ENCODE data around the gene PET100.
A peak's percentile ranks its signal among the peaks of the same experiment; 100 is the strongest.

Gene PET100

GRCh38 chr19:7629347-7630054, at the start of gene PET100, which contains the start of gene XAB2:
Gene PET100, plus strand, starts transcription at chr19:7629793. Its CDS starts 41 bp downstream, at chr19:7629834.
Gene XAB2, minus strand, starts transcription at chr19:7629545. Its CDS starts 18 bp downstream, at chr19:7629527.
- Histone ChIP-seq H3K4me1 (ENCODE audit: control insufficient read depth in 1 of 2, insufficient read depth in 2 of 2, low read length in 2 of 2) (peaks cover 21 to 24% of the 10 kb centered on the region in 2 donors), H3K36me3 (ENCODE audit: control insufficient read depth in 1 of 2, insufficient read depth in 2 of 2, low read length in 2 of 2) (peaks cover 18 to 33% of the 10 kb centered on the region in 2 donors), H3K27ac (ENCODE audit: low read depth, low read length) (peak within 1 kb of the TSS; percentile 49), H3K9ac (ENCODE audit: low read depth in 1 of 2, low read length in 2 of 2) (peak within 1 kb of the TSS; percentile 84 to 97), H3K4me3 (ENCODE audit: low read depth in 1 of 2, low read length in 2 of 2) (peak within 1 kb of the TSS; percentile 96 to 99), H3K9me3 (ENCODE audit: control insufficient read depth in 1 of 2, low read length in 2 of 2) (no peaks in the 10 kb centered on the region), H3K27me3 (ENCODE audit: control insufficient read depth in 1 of 2, insufficient read depth in 2 of 2, low read length in 2 of 2) (no peaks in the 10 kb centered on the region)

- Histone ChIP-seq H3K4me1 (ENCODE audit: control insufficient read depth in 1 of 2, insufficient read depth in 2 of 2, low read length in 2 of 2) (no peaks in the 10 kb centered on the region), H3K9ac (ENCODE audit: low read depth in 1 of 2, low read length in 2 of 2) (no peak overlapping the region), H3K36me3 (ENCODE audit: control insufficient read depth in 1 of 2, insufficient read depth in 2 of 2, low read length in 2 of 2) (no peaks in the 10 kb centered on the region), H3K27me3 (ENCODE audit: control insufficient read depth in 1 of 2, insufficient read depth in 2 of 2, low read length in 2 of 2) (peaks cover 0 to 2% of the 10 kb centered on the region in 2 donors), H3K9me3 (ENCODE audit: control insufficient read depth in 1 of 2, low read length in 2 of 2) (no peaks in the 10 kb centered on the region), H3K27ac (ENCODE audit: low read depth, low read length) (no peak overlapping the region), H3K4me3 (ENCODE audit: low read depth in 1 of 2, low read length in 2 of 2) (no peak overlapping the region)
Observed at GRCh38 chr19:7582446-7582845, 47.1 kb upstream of the PET100 start.

- Histone ChIP-seq H3K4me1 (ENCODE audit: control insufficient read depth in 1 of 2, insufficient read depth in 2 of 2, low read length in 2 of 2) (peaks cover 0 to 6% of the 10 kb centered on the region in 2 donors), H3K9me3 (ENCODE audit: control insufficient read depth in 1 of 2, low read length in 2 of 2) (no peaks in the 10 kb centered on the region), H3K27ac (ENCODE audit: low read depth, low read length) (no peak overlapping the region), H3K27me3 (ENCODE audit: control insufficient read depth in 1 of 2, insufficient read depth in 2 of 2, low read length in 2 of 2) (no peaks in the 10 kb centered on the region), H3K36me3 (ENCODE audit: control insufficient read depth in 1 of 2, insufficient read depth in 2 of 2, low read length in 2 of 2) (no peaks in the 10 kb centered on the region), H3K4me3 (ENCODE audit: low read depth in 1 of 2, low read length in 2 of 2) (no peak overlapping the region), H3K9ac (ENCODE audit: low read depth in 1 of 2, low read length in 2 of 2) (no peak overlapping the region)
Observed at GRCh38 chr19:7589822-7590221, 39.8 kb upstream of the PET100 start.

GRCh38 chr19:7590256-7590655, 39.3 kb upstream of the PET100 start:
- Histone ChIP-seq H3K4me1 (ENCODE audit: control insufficient read depth in 1 of 2, insufficient read depth in 2 of 2, low read length in 2 of 2) (peaks cover 0 to 6% of the 10 kb centered on the region in 2 donors), H3K27ac (ENCODE audit: low read depth, low read length) (no peak overlapping the region), H3K9me3 (ENCODE audit: control insufficient read depth in 1 of 2, low read length in 2 of 2) (no peaks in the 10 kb centered on the region), H3K27me3 (ENCODE audit: control insufficient read depth in 1 of 2, insufficient read depth in 2 of 2, low read length in 2 of 2) (peaks cover 0 to 2% of the 10 kb centered on the region in 2 donors), H3K36me3 (ENCODE audit: control insufficient read depth in 1 of 2, insufficient read depth in 2 of 2, low read length in 2 of 2) (no peaks in the 10 kb centered on the region), H3K4me3 (ENCODE audit: low read depth in 1 of 2, low read length in 2 of 2) (no peak overlapping the region), H3K9ac (ENCODE audit: low read depth in 1 of 2, low read length in 2 of 2) (no peak overlapping the region)

GRCh38 chr19:7595466-7596133, 34.0 kb upstream of the PET100 start, which contains the start of gene CAMSAP3:
Gene CAMSAP3, plus strand, starts transcription at chr19:7595863. Its CDS starts 140 bp downstream, at chr19:7596003.
- Histone ChIP-seq H3K4me3 (ENCODE audit: low read depth in 1 of 2, low read length in 2 of 2) (peak within 1 kb of the TSS; percentile 71), H3K4me1 (ENCODE audit: control insufficient read depth in 1 of 2, insufficient read depth in 2 of 2, low read length in 2 of 2) (peaks cover 4 to 8% of the 10 kb centered on the region in 2 donors), H3K36me3 (ENCODE audit: control insufficient read depth in 1 of 2, insufficient read depth in 2 of 2, low read length in 2 of 2) (no peaks in the 10 kb centered on the region), H3K27ac (ENCODE audit: low read depth, low read length) (no peak within 1 kb of the TSS), H3K27me3 (ENCODE audit: control insufficient read depth in 1 of 2, insufficient read depth in 2 of 2, low read length in 2 of 2) (peaks cover 3% of the 10 kb centered on the region in 2 donors), H3K9me3 (ENCODE audit: control insufficient read depth in 1 of 2, low read length in 2 of 2) (no peaks in the 10 kb centered on the region), H3K9ac (ENCODE audit: low read depth in 1 of 2, low read length in 2 of 2) (peak within 1 kb of the TSS; percentile 57 to 66)

- Histone ChIP-seq H3K36me3 (ENCODE audit: control insufficient read depth in 1 of 2, insufficient read depth in 2 of 2, low read length in 2 of 2) (no peaks in the 10 kb centered on the region), H3K9me3 (ENCODE audit: control insufficient read depth in 1 of 2, low read length in 2 of 2) (no peaks in the 10 kb centered on the region), H3K4me1 (ENCODE audit: control insufficient read depth in 1 of 2, insufficient read depth in 2 of 2, low read length in 2 of 2) (peaks cover 4 to 8% of the 10 kb centered on the region in 2 donors), H3K9ac (ENCODE audit: low read depth in 1 of 2, low read length in 2 of 2) (peak overlapping the region; percentile 57 to 66), H3K4me3 (ENCODE audit: low read depth in 1 of 2, low read length in 2 of 2) (peak overlapping the region; percentile 71), H3K27me3 (ENCODE audit: control insufficient read depth in 1 of 2, insufficient read depth in 2 of 2, low read length in 2 of 2) (peaks cover 3% of the 10 kb centered on the region in 2 donors), H3K27ac (ENCODE audit: low read depth, low read length) (no peak overlapping the region)
Observed at GRCh38 chr19:7596211-7596937, 33.2 kb upstream of the PET100 start.

GRCh38 chr19:7597689-7598088, 31.9 kb upstream of the PET100 start:
- Histone ChIP-seq H3K9ac (ENCODE audit: low read depth in 1 of 2, low read length in 2 of 2) (no peak overlapping the region), H3K4me3 (ENCODE audit: low read depth in 1 of 2, low read length in 2 of 2) (no peak overlapping the region), H3K27ac (ENCODE audit: low read depth, low read length) (no peak overlapping the region), H3K4me1 (ENCODE audit: control insufficient read depth in 1 of 2, insufficient read depth in 2 of 2, low read length in 2 of 2) (peaks cover 4 to 8% of the 10 kb centered on the region in 2 donors), H3K27me3 (ENCODE audit: control insufficient read depth in 1 of 2, insufficient read depth in 2 of 2, low read length in 2 of 2) (peaks cover 3% of the 10 kb centered on the region in 2 donors), H3K9me3 (ENCODE audit: control insufficient read depth in 1 of 2, low read length in 2 of 2) (no peaks in the 10 kb centered on the region), H3K36me3 (ENCODE audit: control insufficient read depth in 1 of 2, insufficient read depth in 2 of 2, low read length in 2 of 2) (no peaks in the 10 kb centered on the region)

- Histone ChIP-seq H3K4me3 (ENCODE audit: low read depth in 1 of 2, low read length in 2 of 2) (no peak overlapping the region), H3K27ac (ENCODE audit: low read depth, low read length) (no peak overlapping the region), H3K36me3 (ENCODE audit: control insufficient read depth in 1 of 2, insufficient read depth in 2 of 2, low read length in 2 of 2) (no peaks in the 10 kb centered on the region), H3K4me1 (ENCODE audit: control insufficient read depth in 1 of 2, insufficient read depth in 2 of 2, low read length in 2 of 2) (peaks cover 4 to 8% of the 10 kb centered on the region in 2 donors), H3K9ac (ENCODE audit: low read depth in 1 of 2, low read length in 2 of 2) (no peak overlapping the region), H3K27me3 (ENCODE audit: control insufficient read depth in 1 of 2, insufficient read depth in 2 of 2, low read length in 2 of 2) (peaks cover 3% of the 10 kb centered on the region in 2 donors), H3K9me3 (ENCODE audit: control insufficient read depth in 1 of 2, low read length in 2 of 2) (no peaks in the 10 kb centered on the region)
Observed at GRCh38 chr19:7598180-7598579, 31.4 kb upstream of the PET100 start.

GRCh38 chr19:7600721-7601120, 28.9 kb upstream of the PET100 start:
- H3K36me3 ChIP-seq (ENCODE audit: control insufficient read depth in 1 of 2, insufficient read depth in 2 of 2, low read length in 2 of 2) = peaks cover 0 to 9% of the 10 kb centered on the region in 2 donors
- no peak overlapping the region for H3K9ac ChIP-seq (ENCODE audit: low read depth in 1 of 2, low read length in 2 of 2)
- H3K9me3 ChIP-seq (ENCODE audit: control insufficient read depth in 1 of 2, low read length in 2 of 2) = no peaks in the 10 kb centered on the region
- no peak overlapping the region for H3K27ac ChIP-seq (ENCODE audit: low read depth, low read length)
- H3K27me3 ChIP-seq (ENCODE audit: control insufficient read depth in 1 of 2, insufficient read depth in 2 of 2, low read length in 2 of 2) = peaks cover 0 to 3% of the 10 kb centered on the region in 2 donors
- no peak overlapping the region for H3K4me3 ChIP-seq (ENCODE audit: low read depth in 1 of 2, low read length in 2 of 2)
- H3K4me1 ChIP-seq (ENCODE audit: control insufficient read depth in 1 of 2, insufficient read depth in 2 of 2, low read length in 2 of 2) = peaks cover 4 to 8% of the 10 kb centered on the region in 2 donors
